OCI-LY7 (cell line): ENCODE measurements around the gene MAML3. TPM values are rescaled to one million over a fixed set of nuclear protein-coding genes. Genes with fewer than 3 reads are reported as not detected.

Source experiments
- BruUV-seq: library from RNA; stranded (reverse); fragments of 400-500 nt; replicated peaks from 2 replicates; lab custom pipeline; 2021; lab: Mats Ljungman, UMichigan
- CTCF ChIA-PET: fragments of 300-600 bp; sonication (Branson Sonifier 250); formaldehyde crosslinking; loops from one replicate; lab custom pipeline; 2022; ENCODE audit warnings: antibody characterized with exemption; ENCODE audit not compliant: unreplicated experiment; lab: Charles Lee
- POLR2A ChIA-PET: fragments of 300-600 bp; sonication (Branson Sonifier 250); formaldehyde crosslinking; loops from one replicate; lab custom pipeline; 2022; ENCODE audit warnings: antibody characterized with exemption; lab: Charles Lee
- DNase-seq: peaks from one replicate; pipeline ENCODE4 v3.0.0-alpha.2; 2015; ENCODE audit warnings: low spot score
- H2AFZ ChIP-seq: fragments of 200-600 bp; sonication (generic), shearing (Covaris generic); 2 replicates; pipeline ENCODE4 v1.6.1; 2014; ENCODE audit warnings: mild to moderate bottlenecking, antibody characterized with exemption, low read length, moderate library complexity
- H3K27ac ChIP-seq: fragments of 200-600 bp; sonication (generic); 2 replicates; pipeline ENCODE4 v1.5.1; 2014; ENCODE audit warnings: mixed run types, low read depth, mild to moderate bottlenecking, moderate library complexity, low read length, inconsistent platforms; ENCODE audit not compliant: poor library complexity, severe bottlenecking
- H3K36me3 ChIP-seq: fragments of 200-600 bp; sonication (generic); 2 replicates; pipeline ENCODE4 v1.6.1; 2014; ENCODE audit warnings: mild to moderate bottlenecking, antibody characterized with exemption, low read length, moderate library complexity, mixed read lengths; ENCODE audit not compliant: insufficient read depth
- H3K4me1 ChIP-seq: fragments of 200-600 bp; sonication (generic); 2 replicates; pipeline ENCODE4 v1.5.1; 2014; ENCODE audit warnings: mild to moderate bottlenecking, low read length; ENCODE audit not compliant: insufficient read depth, poor library complexity, severe bottlenecking
- H3K4me2 ChIP-seq: fragments of 200-600 bp; sonication (generic); 2 replicates; pipeline ENCODE4 v1.6.1; 2014; ENCODE audit warnings: mild to moderate bottlenecking, low read length
- H3K4me3 ChIP-seq: fragments of 200-600 bp; sonication (generic); 2 replicates; pipeline ENCODE4 v1.5.1; 2014; ENCODE audit warnings: mild to moderate bottlenecking, low read depth, low read length; ENCODE audit not compliant: poor library complexity, severe bottlenecking
- H3K79me2 ChIP-seq: fragments of 200-600 bp; sonication (generic); 2 replicates; pipeline ENCODE4 v1.6.1; 2016; ENCODE audit warnings: low read depth, mild to moderate bottlenecking, low read length, moderate library complexity, mixed read lengths; ENCODE audit not compliant: insufficient read depth
- H3K9me2 ChIP-seq: fragments of 200-600 bp; sonication (generic); 2 replicates; pipeline ENCODE4 v1.6.1; 2016; ENCODE audit warnings: mild to moderate bottlenecking, low read length, mixed read lengths; ENCODE audit not compliant: insufficient read depth
- H3K9me3 ChIP-seq: fragments of 200-600 bp; sonication (generic); 2 replicates; pipeline ENCODE4 v1.6.1; 2014; ENCODE audit warnings: mild to moderate bottlenecking, mixed run types, low read length, mixed read lengths
- H4K20me1 ChIP-seq: fragments of 200-600 bp; sonication (generic); 2 replicates; pipeline ENCODE4 v1.6.1; 2014; ENCODE audit warnings: mild to moderate bottlenecking, antibody characterized with exemption, low read length, moderate library complexity, mixed read lengths; ENCODE audit not compliant: insufficient read depth
- CTCF ChIP-seq: fragments of 200-600 bp; sonication (generic); conservative IDR thresholded peaks from 2 replicates; pipeline ENCODE4 v1.5.1; 2014; ENCODE audit warnings: mild to moderate bottlenecking, antibody characterized with exemption, low read length, moderate library complexity, mixed read lengths
- EZH2phosphoT487 ChIP-seq: fragments of 200-600 bp; sonication (generic); IDR thresholded peaks from 2 replicates; pipeline ENCODE4 v1.6.1; 2018; ENCODE audit warnings: low read depth, borderline replicate concordance, mild to moderate bottlenecking, mixed run types, antibody characterized with exemption, low read length, moderate library complexity, mixed read lengths
- intact Hi-C: fragments of 100-400 bp; cut with micrococcal nuclease; formaldehyde crosslinking; loops from one replicate; pipeline ENCODE4 v1.10.0; 2022; ENCODE audit not compliant: unreplicated experiment
- total RNA-seq, 2 experiments: library from RNA; depleted of rRNA in 1 of 2; stranded (reverse); fragments of >200 nt in 1 of 2; shearing (Covaris generic) in 1 of 2; gene quantifications; 2 replicates each; pipeline ENCODE4 v1.2.3, GENCODE V29; 2014 to 2022

Gene MAML3
- total RNA-seq, 2 experiments from 2014 or later = 0.80 to 1.2 TPM

GRCh38 chr4:140070366-140070765 lies 83.6 kb downstream of the MAML3 start:
- intact Hi-C loops = no loop called here
- no peak for DNase-seq

GRCh38 chr4:140069066-140069465 lies 84.9 kb downstream of the MAML3 start:
- H3K4me1 ChIP-seq = no peaks in the 10 kb centered on the region
- no peak overlapping the region for H3K27ac ChIP-seq
- H3K9me2 ChIP-seq = no peaks in the 10 kb centered on the region
- no peak overlapping the region for H2AFZ ChIP-seq
- H4K20me1 ChIP-seq = no peaks in the 10 kb centered on the region
- H3K36me3 ChIP-seq = no peaks in the 10 kb centered on the region
- BruUV-seq = no TSS peak
- no peaks in the 10 kb centered on the region for H3K9me3 ChIP-seq
- H3K79me2 ChIP-seq = no peaks in the 10 kb centered on the region
- DNase-seq = no peak
- CTCF ChIA-PET = no interaction called here
- POLR2A ChIA-PET = interaction anchor here (0.7 kb wide), 1 partner anchor 158 kb away, joined by 3 read pairs; no protein-coding TSS in a partner anchor
- no peak overlapping the region for H3K4me2 ChIP-seq
- intact Hi-C loops = no loop called here
- no peak overlapping the region for H3K4me3 ChIP-seq
- no peak for TF ChIP-seq CTCF
- TF ChIP-seq EZH2phosphoT487 = no peak

More at GRCh38 chr4:140070366-140070765, 83.6 kb downstream of the MAML3 start:
- TF ChIP-seq EZH2phosphoT487 (no peak), CTCF (no peak)
- CTCF ChIA-PET = no interaction called here
- H3K4me2 ChIP-seq = no peak overlapping the region
- POLR2A ChIA-PET = interaction anchor here (0.9 kb wide), 1 partner anchor 13 kb away, joined by 3 read pairs; no protein-coding TSS in a partner anchor
- no peaks in the 10 kb centered on the region for H4K20me1 ChIP-seq
- no peaks in the 10 kb centered on the region for H3K79me2 ChIP-seq
- no peaks in the 10 kb centered on the region for H3K9me3 ChIP-seq
- no peak overlapping the region for H2AFZ ChIP-seq
- no peaks in the 10 kb centered on the region for H3K4me1 ChIP-seq
- H3K4me3 ChIP-seq = no peak overlapping the region
- no peaks in the 10 kb centered on the region for H3K9me2 ChIP-seq
- no TSS peak for BruUV-seq
- H3K36me3 ChIP-seq = no peaks in the 10 kb centered on the region
- H3K27ac ChIP-seq = no peak overlapping the region

- no TSS peak for BruUV-seq
- no peaks in the 10 kb centered on the region for H3K9me3 ChIP-seq
- DNase-seq = no peak
- H3K36me3 ChIP-seq = no peaks in the 10 kb centered on the region
- ChIA-PET POLR2A (interaction anchor here (1.0 kb wide), 1 partner anchor 10 kb away, joined by 7 read pairs; no protein-coding TSS in a partner anchor), CTCF (no interaction called here)
- TF ChIP-seq EZH2phosphoT487 (no peak), CTCF (no peak)
- H3K4me3 ChIP-seq = no peak overlapping the region
- H3K79me2 ChIP-seq = no peaks in the 10 kb centered on the region
- H2AFZ ChIP-seq = no peak overlapping the region
- no peaks in the 10 kb centered on the region for H3K9me2 ChIP-seq
- H4K20me1 ChIP-seq = no peaks in the 10 kb centered on the region
- intact Hi-C loops = no loop called here
- no peak overlapping the region for H3K4me2 ChIP-seq
- no peak overlapping the region for H3K27ac ChIP-seq
- no peaks in the 10 kb centered on the region for H3K4me1 ChIP-seq
Observed at GRCh38 chr4:140068271-140068670, 85.7 kb downstream of the MAML3 start.
